ENCODE results near the gene BCKDK. TPM values are rescaled to one million over a fixed set of nuclear protein-coding genes. Genes with fewer than 3 reads are reported as not detected.

The BCKDK gene
- total and polyA plus RNA-seq, 2 of the 13 experiments (the other 11 are each of a cell fraction or from before 2014, with no cell fraction given) = 24.9 to 42.6 TPM

- TF ChIP-seq AKAP8 (CRISPR knock-in tag; IDR thresholded peaks at IDR 0.05) (peak; percentile 66; the same call in 1 of the 2 replicates), DZIP1 (CRISPR knock-in tag; IDR thresholded peaks at IDR 0.05) (no peak), PHF8 (CRISPR knock-in tag; IDR thresholded peaks at IDR 0.05) (no peak), DNMT3B (CRISPR knock-in tag; conservative IDR thresholded peaks at IDR 0.05) (no peak), THAP7 (CRISPR knock-in tag; IDR thresholded peaks at IDR 0.05) (no peak), TEAD3 (CRISPR knock-in tag; optimal IDR thresholded peaks at IDR 0.05; ENCODE audit: borderline replicate concordance) (no peak), XRCC5 (optimal IDR thresholded peaks at IDR 0.05; ENCODE audit: low read length) (no peak), MYNN (CRISPR knock-in tag; IDR thresholded peaks at IDR 0.05; ENCODE audit: low read depth) (no peak), CTCF (CRISPR knock-in tag; IDR thresholded peaks at IDR 0.05) (no peak), ZBED4 (CRISPR knock-in tag; IDR thresholded peaks at IDR 0.05; ENCODE audit: borderline replicate concordance) (no peak), ARID3A (IDR thresholded peaks at IDR 0.05; ENCODE audit: low read depth, low read length) (no peak), ONECUT2 (CRISPR knock-in tag; IDR thresholded peaks at IDR 0.05) (no peak), POLR2AphosphoS5 (IDR thresholded peaks at IDR 0.05; ENCODE audit: low read depth, low read length) (peak; percentile 44), ZNF207 (IDR thresholded peaks at IDR 0.05; ENCODE audit: borderline replicate concordance) (no peak), ZNF768 (CRISPR knock-in tag; IDR thresholded peaks at IDR 0.05) (no peak)
These were observed 15.0 kb upstream of the BCKDK start (continued) for GRCh38 chr16:31093132-31093703.
